Stimulated activated CD8-positive, alpha-beta memory T cell treated with anti-CD3 and anti-CD28 coated beads, Interleukin-4, amount 100 ng/mL, for 24 hours (primary cell): ENCODE data around the gene STAC.
"Not testable (repeated sequence)": the region's sequence is repeated elsewhere in the genome, so short reads cannot be mapped to it uniquely, and the experiment has no call there.

Experiments
- DNase-seq: peaks from one replicate; pipeline ENCODE4 v3.0.0-alpha.2; 2020; ENCODE audit warnings: low read depth

The STAC gene

DNA sequence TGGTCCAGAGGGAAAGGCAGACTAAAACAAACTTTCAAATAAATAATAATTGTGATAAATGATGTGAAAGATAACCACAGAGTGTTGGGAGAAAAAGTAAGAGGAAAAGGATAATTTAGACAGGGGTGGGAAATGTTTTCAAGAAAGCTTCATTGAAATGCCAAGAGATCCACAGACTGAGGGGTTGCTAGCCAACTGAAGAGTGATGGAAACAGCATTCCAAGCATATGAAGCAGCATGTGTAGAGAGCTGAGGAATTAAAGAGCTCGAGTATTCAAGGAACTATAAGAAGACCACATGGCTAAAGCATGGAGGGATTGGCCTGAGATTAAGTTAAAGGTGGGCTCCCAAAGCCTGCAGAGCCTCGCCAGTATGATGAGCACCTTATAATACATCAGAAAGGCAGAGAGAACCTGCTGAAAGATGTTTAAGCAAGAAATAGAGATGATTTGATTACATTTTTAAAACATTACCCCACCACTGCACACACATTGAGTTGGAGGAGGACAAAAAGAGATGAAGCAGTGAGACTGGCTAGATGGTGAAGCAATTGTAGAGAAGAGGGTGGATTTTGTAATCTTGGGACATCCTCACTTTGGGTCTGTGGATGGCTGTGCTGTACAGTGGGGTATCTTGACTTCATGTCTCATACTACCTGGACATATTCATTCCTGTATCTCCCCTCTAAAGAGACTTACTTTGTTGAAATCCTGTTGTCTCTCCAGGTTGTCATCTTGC, 100.8 kb downstream of the STAC start:
- no peak for DNase-seq

DNA sequence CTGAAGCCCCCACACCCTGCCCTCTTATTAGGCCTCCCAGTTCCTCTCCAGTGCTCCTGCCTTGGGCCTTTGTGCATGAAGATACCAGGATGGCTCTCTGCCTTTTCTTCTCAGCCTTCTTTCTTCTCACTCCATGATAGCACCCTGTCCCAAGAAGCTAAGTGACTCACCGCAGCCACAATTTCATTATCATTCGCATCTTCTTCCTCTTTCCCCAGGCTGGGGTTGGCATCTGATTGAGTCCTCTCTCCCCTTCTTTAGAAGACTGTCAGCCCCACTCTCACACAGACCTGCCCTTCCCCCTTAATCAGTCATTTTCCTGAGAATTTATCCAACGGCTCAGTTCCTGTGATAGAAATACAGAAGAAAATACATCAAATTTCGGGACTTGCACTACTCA, 102.0 kb downstream of the STAC start:
- DNase-seq: no peak

DNA sequence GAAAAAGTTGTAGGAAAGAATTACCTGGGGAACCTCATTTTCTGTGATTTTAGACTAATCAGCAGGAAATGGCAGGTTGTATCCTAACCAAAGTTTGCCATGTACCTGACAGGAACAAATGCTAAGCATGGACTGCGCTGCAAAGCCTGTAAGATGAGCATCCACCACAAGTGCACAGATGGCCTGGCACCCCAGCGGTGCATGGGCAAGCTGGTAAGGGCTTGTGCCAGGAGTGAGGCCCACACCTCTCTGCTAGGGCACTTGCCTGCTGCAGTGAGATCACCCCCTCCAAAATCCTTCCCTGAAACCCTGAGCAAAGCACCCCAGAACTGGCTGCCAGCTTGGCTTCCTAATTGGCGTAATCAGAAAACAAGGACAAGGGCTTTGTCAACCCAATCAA, 102.6 kb downstream of the STAC start:
- no peak for DNase-seq

DNA sequence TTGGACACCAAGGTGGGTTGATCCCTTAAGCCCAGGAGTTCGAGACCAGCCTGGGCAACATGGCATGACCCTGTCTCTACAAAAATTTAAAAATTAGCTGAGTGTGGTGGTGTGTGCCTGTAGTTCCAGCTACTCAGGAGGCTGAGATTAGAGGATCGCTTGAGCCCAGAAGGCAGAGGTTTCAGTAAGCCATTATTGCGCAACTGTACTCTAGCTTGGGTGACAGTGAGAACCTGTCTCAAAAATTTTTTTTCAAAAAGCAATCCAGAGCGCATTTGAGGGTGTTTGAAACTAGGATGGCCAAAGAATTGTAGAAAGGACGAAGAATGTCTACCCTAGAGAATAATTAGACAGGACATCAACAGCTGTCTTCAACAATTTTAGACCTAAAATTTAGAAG, 103.4 kb downstream of the STAC start:
- no peak for DNase-seq

DNA sequence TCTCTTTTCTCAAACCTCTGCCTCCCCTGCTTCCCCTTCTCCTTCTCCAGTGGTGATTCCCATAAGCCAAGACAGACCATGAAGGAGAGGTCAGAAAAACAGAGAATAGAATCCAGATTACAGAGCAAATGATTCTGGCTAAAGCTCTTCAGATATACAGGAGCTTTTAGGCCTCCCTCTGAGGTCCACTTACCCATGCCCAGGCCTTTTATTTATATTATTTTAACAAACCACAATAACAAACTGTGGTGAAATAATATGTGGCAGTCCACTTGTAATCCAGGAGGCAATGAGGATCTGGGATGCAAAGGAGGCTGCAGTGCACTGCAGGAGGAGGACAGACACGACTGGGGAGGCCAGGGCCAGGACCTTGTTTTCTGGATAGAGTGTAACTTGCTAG, 104.1 kb downstream of the STAC start:
- no peak for DNase-seq

DNA sequence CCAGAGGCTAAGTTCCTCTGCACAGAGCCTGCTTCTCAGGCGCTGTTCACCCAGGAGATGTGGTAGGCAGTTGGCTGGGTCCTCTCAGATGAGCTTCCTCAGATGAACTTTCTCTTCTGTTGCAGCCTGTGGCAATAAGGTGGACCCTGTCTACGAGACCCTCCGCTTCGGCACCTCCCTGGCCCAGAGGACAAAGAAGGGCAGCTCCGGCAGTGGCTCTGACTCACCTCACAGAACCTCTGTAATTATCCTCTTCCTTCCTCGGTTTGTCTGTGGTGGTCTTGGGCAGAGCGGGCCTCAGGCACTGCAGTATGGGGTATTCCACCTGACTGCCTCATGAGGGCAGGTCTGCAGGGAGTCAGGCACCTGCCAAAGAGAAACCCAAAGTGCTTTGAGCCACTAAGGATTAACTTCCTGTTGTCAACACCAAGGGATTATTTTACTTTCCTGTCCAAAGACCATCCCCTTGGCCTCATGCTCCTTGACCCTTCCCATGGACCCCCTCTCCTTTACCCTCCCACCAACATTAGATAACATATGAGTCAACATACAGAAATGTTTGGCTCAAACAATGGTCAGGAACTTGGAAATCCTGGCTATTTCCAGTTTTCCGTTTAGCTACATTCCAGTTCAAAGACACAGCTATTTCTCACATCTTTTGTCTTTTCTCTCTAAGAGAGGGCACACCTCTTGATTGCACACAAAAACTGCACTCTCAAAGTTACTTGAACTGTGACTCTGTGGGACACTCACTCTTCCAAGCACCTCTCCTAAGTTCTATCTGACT, 105.9 kb downstream of the STAC start:
- no peak for DNase-seq

DNA sequence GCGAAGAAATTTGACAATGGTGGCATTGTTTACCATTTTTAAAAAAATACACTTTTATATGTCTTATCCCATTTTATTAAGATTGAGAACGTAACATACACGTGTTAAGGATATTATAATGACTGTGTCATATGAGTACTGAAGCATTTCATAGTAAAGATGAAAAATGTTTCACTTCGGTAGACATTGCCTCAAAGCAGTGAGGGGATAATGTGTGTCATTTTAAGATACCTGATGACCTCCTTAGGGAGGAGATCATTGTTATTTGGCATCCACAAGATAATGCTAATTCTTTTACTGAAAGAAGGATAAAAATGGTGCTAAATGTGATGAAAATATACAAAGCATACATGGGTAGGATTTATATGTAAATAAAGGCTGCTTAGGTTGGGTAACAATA, 107.3 kb downstream of the STAC start:
- no peak for DNase-seq

DNA sequence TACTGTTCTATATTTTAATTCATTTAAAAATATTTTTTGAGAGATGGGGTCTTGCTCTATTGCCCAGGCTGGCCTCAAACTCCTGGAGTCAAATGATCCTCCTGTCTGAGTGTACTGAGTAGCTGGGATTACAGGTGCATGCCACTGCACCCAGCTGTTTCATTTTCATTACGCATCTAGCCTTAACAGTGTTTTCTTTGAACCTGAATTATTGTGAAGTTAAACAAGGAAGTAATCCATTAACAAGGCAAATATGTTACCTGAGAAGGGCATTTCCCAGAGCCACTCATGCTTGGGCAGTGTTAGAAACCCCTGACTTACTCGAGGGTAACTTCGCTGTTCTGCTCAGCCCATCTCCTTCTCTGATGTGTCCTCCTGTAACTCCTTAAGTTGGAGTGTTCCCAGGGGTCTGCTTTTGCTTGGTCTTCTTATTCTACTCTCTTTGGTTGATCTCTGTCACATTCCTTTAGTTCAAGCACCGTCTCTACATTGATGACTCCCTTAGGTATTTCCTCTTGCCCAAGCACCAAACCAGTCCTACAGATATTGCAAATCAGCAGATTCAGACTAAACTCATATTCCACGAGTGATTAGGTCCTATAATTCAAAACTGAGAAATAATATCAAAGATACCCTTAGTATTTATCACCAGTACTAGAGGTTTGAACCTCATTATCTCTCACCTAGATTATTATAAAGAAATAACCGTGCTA, 107.9 kb downstream of the STAC start:
- DNase-seq: no peak

DNA sequence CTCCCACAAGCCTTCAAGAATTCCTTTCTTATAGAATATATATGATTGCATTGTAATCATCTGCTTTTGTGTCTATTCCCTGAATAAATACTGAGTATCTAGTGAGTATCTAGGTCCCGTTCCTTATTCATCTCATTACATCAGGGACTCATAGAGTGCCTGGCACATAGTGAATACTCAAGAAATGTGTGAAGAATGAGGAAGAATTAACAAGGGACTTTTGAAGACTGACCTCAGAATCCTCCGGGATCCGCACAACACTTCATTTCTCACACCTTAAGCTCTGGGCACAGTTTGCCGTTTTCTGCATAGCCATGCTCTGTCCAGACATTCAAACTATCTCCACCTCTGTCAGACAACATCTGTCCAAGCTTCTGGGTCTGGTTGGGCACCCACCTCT, 108.8 kb downstream of the STAC start:
- DNase-seq: no peak

DNA sequence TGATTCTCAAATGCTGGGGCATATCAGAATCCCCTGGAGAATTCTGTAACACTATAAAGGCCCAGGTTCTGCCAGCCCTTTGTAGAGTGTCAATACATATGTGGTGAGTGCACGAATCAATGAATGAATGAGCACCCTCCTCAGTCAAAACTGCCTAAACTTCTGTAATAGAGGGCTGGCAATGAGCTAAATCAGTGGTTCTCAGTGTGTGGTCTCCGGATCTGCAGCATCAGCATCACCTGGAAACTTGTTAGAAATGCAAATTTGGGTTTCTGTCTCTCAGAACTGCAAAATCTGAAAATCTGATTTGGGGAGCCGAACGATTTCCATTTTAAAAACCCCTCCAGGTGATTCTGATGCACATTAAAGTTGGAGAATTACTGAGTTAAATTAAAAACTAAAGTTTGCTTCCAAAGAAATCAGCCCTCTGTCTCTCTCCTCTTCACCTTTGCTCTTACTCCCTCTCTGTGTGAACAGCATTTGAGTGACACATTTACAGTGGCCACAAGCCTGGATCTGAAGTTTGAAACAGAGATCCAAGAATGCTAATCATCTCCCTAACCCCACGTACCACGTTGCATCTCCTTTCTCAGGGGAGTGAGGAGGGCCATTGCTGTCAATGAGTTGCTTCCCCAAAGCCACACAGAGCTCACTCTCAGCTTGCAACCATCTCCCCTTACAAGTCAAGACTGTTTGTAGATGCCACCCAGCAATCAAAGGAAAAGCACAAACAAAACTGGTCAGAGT, 109.5 kb downstream of the STAC start:
- DNase-seq: no peak

DNA sequence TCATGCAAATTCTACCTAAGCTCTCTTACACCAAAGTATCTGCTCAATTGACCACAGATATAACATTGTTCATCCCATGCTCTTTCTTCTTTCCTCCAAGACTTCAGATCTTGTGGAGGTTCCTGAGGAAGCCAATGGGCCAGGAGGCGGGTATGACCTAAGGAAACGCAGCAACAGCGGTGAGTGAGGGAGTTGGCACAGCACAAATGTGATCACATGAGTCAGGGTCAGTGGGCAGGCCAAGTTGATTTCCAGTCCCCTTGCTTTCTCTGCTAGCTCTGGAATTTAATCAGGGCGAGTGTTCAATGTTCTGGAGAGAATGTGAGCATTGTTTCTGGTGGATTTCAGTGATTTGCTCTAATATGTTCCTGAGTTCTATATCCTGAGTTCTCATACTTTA, 112.7 kb downstream of the STAC start:
- no peak for DNase-seq

DNA sequence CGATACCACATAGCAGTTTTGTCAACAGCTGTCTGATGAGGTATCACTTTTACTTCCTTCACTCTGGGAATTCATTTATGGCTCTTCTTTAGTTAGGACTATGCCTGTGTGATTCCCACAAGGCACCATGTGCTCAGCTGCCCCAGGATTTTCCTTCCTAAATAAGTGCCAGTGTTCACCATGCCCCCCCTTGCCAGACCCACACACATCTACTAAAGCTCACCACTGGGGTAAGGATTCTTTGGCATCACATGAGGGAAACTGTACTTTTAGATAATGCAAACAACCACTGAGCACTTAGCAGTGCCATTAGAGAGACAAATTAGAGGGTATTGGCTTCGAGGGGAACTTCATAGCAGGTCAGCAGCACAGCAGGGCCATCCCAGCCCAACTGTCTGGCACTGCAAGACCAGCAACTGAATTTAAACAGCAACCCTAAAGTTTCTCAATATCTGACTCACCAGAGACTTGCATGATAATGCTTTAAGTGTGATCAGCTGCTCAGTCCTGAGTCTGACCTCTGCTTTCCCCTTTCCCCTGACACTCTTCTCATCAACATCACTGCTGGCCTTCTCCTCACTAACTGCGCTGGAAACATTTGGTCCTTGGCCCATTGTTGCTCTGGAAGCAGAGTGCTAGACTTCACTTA, 114.3 kb downstream of the STAC start:
- no peak for DNase-seq

DNA sequence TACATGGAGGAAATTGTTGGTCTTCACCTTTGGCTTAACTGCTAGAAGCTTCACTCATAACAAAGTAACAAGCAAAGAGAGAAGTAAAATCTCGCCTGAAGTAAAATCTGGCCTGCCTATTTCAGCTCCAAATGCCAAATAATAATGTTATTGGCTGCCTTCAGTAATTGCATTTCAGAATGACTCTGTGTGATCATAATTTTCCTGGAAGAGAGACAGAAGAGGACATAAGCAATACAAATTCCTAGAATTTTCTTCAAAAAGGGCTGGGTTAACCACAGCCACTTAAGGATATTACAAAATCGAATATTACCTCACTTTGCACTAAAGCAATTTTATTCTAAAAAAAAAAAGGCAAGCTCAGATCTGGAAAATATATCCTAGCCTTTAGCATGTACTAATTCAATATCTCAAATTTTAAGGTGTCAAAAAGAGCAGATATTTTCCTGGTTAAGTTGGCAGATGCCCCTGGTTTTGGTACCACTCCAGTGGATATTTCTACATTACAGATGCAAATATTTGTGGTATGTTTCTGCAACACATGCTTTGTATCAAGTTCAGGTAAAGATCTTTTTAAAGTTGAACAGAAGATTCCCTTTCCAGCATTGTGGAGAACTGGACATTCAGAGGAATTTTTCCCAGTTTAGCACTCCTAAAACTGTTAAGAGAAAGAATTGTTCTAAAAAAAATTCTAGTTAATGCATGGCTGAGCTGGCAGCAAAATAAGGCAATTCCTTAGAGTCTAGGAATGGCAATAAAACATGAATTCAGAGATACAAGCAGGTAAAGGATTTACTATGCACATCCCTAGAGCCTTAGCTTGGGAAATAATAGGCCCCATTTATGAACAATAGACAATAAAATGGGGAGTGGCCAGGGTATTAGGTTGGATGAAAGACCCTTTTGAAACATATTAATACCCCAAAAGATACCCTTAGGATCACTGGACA, 116.7 kb downstream of the STAC start:
- no peak for DNase-seq

DNA sequence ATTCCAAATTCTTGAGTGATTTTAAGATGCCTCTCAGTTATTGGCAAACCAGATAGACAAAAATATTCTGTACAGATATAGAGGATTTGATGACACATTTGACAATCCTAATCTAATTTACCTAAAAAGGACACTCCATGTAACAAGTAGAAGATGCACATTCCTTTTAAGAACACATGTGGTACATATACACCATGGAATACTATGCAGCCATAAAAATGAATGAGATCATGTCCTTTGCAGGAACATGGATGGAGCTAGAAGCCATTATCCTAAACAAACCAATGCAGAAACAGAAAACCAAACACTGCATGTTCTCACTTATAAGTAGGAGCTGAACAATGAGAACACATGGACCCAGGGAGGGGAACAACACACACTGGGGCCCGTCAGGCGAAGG, 119.7 kb downstream of the STAC start:
- not testable (repeated sequence) for DNase-seq

DNA sequence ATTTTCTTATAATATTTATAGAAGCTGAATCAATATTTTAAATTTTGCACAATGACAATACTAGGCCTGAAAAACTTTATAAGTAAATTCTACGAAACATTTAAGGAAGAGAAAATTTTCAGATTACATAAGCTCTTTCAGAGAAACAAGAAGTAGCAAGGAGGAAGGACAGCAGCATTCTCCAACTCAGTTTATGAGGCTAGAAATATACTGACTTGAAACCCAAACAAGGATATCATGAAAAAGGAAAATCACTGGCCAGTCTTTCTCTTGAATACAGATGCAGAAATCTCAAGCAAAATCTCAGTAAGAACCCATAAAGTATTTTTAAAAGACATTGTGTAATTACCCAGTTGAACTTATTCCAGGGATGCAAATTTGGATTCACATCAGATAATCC, 121.3 kb downstream of the STAC start:
- DNase-seq: no peak

DNA sequence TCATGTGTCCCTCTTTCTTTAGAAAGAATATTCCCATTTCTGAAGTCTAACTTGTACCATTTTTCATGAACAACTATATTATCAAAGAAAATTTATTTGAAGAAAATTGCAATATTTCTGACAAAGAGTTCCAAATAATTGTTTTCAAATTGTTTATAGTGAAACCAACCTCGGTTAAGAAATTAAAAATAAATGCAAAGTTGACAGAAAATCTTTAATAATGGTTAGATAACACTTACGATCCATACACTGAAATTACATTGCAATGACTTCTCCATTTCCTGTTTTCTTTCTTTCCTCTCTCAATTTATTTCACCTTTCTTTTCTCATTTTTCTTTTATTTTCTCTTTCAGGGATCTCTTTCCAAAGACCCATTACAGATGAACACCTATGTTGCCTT, 125.1 kb downstream of the STAC start:
- DNase-seq: no peak

DNA sequence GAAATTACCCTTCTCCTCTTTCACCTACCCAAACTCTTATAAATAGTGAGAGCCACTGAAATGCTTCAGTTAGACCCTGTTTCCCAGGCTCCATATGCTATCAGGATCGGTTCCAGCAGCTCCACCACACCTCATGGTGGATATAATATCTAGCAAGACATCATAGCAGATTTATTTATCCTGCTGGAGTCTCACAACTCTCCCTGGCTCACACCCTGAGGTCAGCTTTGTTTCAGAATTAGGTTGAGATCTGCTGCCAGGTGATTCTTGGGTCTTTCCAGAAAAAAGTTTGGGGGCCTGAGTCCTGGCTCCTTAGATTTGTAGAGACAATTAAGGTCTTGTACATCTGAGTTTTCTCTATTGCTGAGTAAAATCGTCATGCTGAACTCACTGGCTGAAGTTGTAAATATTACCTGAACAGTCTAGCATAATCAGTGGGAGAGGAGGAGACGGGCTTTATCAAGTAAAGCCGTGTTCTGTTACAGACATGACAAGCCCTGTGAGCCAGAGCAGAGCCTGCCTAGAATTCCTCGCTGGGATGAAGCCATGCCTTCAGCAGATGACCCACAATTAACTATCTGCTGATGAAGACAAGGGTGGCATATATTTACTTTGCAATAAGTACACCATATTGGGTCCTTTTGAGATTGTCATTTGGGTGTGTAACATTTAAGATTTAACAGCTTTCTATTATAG, 131.6 kb downstream of the STAC start:
- no peak for DNase-seq

DNA sequence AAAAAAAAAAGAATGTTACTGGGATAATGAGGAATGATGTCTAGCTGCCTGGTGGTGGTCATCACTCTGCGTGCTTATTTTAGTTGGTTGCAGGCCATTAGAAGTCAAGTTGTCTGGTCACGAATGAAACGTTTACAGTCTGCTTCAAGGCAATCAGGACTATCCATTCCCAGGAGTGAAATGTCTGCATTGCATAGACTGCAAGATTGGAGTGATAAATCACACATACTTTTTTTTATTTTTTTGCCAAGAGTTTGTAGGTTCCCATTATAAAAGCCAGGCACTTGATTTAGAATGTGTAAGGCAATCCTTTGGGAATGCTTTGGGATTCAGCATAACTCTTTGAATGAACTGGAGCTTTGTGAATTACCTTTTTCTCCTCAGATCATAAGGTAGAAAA, 132.3 kb downstream of the STAC start:
- DNase-seq: no peak

DNA sequence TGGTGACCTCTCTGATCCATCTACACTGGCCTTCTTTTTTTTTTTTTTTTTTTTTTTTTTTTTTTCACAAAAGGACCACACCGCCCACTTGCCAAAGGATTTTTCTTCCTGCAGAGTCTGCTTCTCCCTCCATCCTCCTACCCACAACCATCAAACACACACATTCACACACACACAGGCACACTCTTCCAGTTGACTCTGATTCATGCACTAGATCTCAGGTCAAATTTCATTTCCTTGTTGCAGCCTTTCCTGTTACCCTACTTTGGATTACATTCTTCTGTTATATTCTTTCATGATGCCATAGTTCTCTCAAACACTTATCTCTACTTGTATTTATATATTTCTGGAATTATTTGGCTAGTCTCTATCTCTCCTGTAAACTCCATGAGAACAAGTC, 133.9 kb downstream of the STAC start:
- no peak for DNase-seq

DNA sequence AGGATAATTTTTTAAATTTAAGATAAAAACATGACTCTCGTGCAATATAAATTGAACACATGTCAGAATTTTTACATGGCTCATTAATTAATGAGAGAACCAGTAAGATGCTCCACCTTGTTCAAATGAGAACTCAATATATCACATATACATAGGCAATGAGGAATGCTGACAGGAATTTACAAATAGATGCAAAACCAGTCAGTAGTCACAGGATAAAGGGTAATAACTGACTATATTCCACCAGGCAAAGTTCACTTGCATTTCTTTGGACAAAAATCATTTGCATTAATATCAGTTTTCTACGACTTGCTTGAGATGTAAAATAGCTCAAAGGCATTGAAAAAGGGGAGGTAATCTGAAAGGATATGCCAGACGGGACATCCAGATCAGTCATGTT, 139.4 kb downstream of the STAC start:
- no peak for DNase-seq
